GM19238 (cell line): ENCODE results near the gene ETAA1.

Experiments used
- DNase-seq: peaks from one replicate; pipeline ENCODE4 v3.0.0; 2011; ENCODE audit warnings: low spot score; ENCODE audit not compliant: insufficient read length

The ETAA1 gene

GRCh38 chr2:67397143-67397986, at the start of gene ETAA1:
TSS of gene ETAA1 (plus strand) at chr2:67397333. CDS start at chr2:67397449, 116 bp downstream.
- peak; percentile 88 for DNase-seq

GRCh38 chr2:67366832-67367412, 30.2 kb upstream of the ETAA1 start:
- no peak for DNase-seq

GRCh38 chr2:67374481-67374880, 22.7 kb upstream of the ETAA1 start:
- no peak for DNase-seq

- DNase-seq, result no peak
These were observed 22.2 kb upstream of the ETAA1 start for GRCh38 chr2:67374949-67375348.

GRCh38 chr2:67378555-67378954, 18.6 kb upstream of the ETAA1 start:
- no peak for DNase-seq

GRCh38 chr2:67379048-67379447, 18.1 kb upstream of the ETAA1 start:
- DNase-seq, result no peak

GRCh38 chr2:67384123-67384822, 12.9 kb upstream of the ETAA1 start:
- no peak for DNase-seq

- DNase-seq, result no peak
These were observed 8.5 kb upstream of the ETAA1 start for GRCh38 chr2:67388680-67389079.

GRCh38 chr2:67389286-67389685, 7.8 kb upstream of the ETAA1 start:
- no peak for DNase-seq

GRCh38 chr2:67389788-67390187, 7.3 kb upstream of the ETAA1 start:
- DNase-seq, result no peak

- no peak for DNase-seq
These were observed 3.9 kb upstream of the ETAA1 start for GRCh38 chr2:67393237-67393636.

GRCh38 chr2:67394734-67395133, 2.4 kb upstream of the ETAA1 start:
- no peak for DNase-seq

GRCh38 chr2:67399144-67399543, 2.0 kb downstream of the ETAA1 start:
- DNase-seq, result no peak

GRCh38 chr2:67399831-67400489, 2.8 kb downstream of the ETAA1 start:
- no peak for DNase-seq

- no peak for DNase-seq
These were observed 3.7 kb downstream of the ETAA1 start for GRCh38 chr2:67400560-67401485.

- no peak for DNase-seq
These were observed 11.2 kb downstream of the ETAA1 start for GRCh38 chr2:67408346-67408745.

GRCh38 chr2:67412424-67412823, 15.3 kb downstream of the ETAA1 start:
- DNase-seq, result no peak

- DNase-seq, result no peak
These were observed 17.7 kb downstream of the ETAA1 start for GRCh38 chr2:67414867-67415266.

GRCh38 chr2:67416136-67416535, 19.0 kb downstream of the ETAA1 start:
- no peak for DNase-seq

GRCh38 chr2:67423489-67423888, 26.4 kb downstream of the ETAA1 start:
- DNase-seq, result no peak

GRCh38 chr2:67436221-67436620, 39.1 kb downstream of the ETAA1 start:
- DNase-seq, result no peak
